ENCODE results near the gene TRPT1. TPM values are rescaled to one million over a fixed set of nuclear protein-coding genes. Genes with fewer than 3 reads are reported as not detected.

TRPT1 gene
- total RNA-seq, 1 donor from 2014 or later: 43.2 TPM

- no peaks in the 10 kb centered on the region for H3K27me3 Mint-ChIP-seq (ENCODE audit: low read depth)
- peaks cover 9% of the 10 kb centered on the region for H3K4me1 Mint-ChIP-seq
- H3K27ac Mint-ChIP-seq (ENCODE audit: unreplicated experiment): no peak overlapping the region
- TF ChIP-seq CTCF (conservative IDR thresholded peaks at IDR 0.05): no peak
- peaks cover 6% of the 10 kb centered on the region for H3K36me3 Mint-ChIP-seq (ENCODE audit: low read depth)
- H3K4me3 Mint-ChIP-seq: peak overlapping the region; percentile 66
- no peak for DNase-seq (ENCODE audit: low read depth, low spot score)
- H3K9me3 Mint-ChIP-seq: no peaks in the 10 kb centered on the region
These were observed 17.0 kb downstream of the TRPT1 start for GRCh38 chr11:64208796-64209562.

GRCh38 chr11:64208086-64208795 is 17.7 kb downstream of the TRPT1 start:
- Mint-ChIP-seq H3K9me3 (no peaks in the 10 kb centered on the region), H3K4me3 (peak overlapping the region; percentile 66), H3K36me3 (ENCODE audit: low read depth) (peaks cover 10% of the 10 kb centered on the region), H3K27ac (ENCODE audit: unreplicated experiment) (peak overlapping the region; percentile 50), H3K27me3 (ENCODE audit: low read depth) (no peaks in the 10 kb centered on the region), H3K4me1 (peaks cover 9% of the 10 kb centered on the region)
- TF ChIP-seq CTCF (conservative IDR thresholded peaks at IDR 0.05): no peak
- DNase-seq (ENCODE audit: low read depth, low spot score): no peak

GRCh38 chr11:64207256-64208085 is 18.5 kb downstream of the TRPT1 start:
- H3K27ac Mint-ChIP-seq (ENCODE audit: unreplicated experiment): peak overlapping the region; percentile 27
- no peak overlapping the region for H3K4me3 Mint-ChIP-seq
- no peaks in the 10 kb centered on the region for H3K27me3 Mint-ChIP-seq (ENCODE audit: low read depth)
- H3K4me1 Mint-ChIP-seq: peaks cover 9% of the 10 kb centered on the region
- H3K36me3 Mint-ChIP-seq (ENCODE audit: low read depth): peaks cover 11% of the 10 kb centered on the region
- H3K9me3 Mint-ChIP-seq: no peaks in the 10 kb centered on the region
- DNase-seq (ENCODE audit: low read depth, low spot score): no peak
- TF ChIP-seq CTCF (conservative IDR thresholded peaks at IDR 0.05): no peak

GRCh38 chr11:64206457-64207255 is 19.3 kb downstream of the TRPT1 start, which contains the start of gene FERMT3:
Gene FERMT3 (plus strand): TSS chr11:64206721. CDS start chr11:64207365, 644 bp downstream.
- H3K4me1 Mint-ChIP-seq: peaks cover 9% of the 10 kb centered on the region
- H3K27me3 Mint-ChIP-seq (ENCODE audit: low read depth): no peaks in the 10 kb centered on the region
- H3K27ac Mint-ChIP-seq (ENCODE audit: unreplicated experiment): peak within 1 kb of the TSS; percentile 35
- no peak within 1 kb of the TSS for H3K4me3 Mint-ChIP-seq
- H3K36me3 Mint-ChIP-seq (ENCODE audit: low read depth): peaks cover 11% of the 10 kb centered on the region
- no peak for TF ChIP-seq CTCF (conservative IDR thresholded peaks at IDR 0.05)
- no peak for DNase-seq (ENCODE audit: low read depth, low spot score)
- H3K9me3 Mint-ChIP-seq: no peaks in the 10 kb centered on the region
